Small intestine (tissue), 7 donors: ENCODE data around the gene FXYD2. TPM values are rescaled to one million over a fixed set of nuclear protein-coding genes. Genes with fewer than 3 reads are reported as not detected.
A peak's percentile ranks its signal among the peaks of the same experiment; 100 is the strongest.

Experiments used
- DNase-seq, 2 donors: peaks; one replicate each; pipeline versions ENCODE4 v3.0.0 to v3.0.0-alpha.2; 2013
- FAIRE-seq: peaks from 2 replicates; lab custom pipeline; 2012; peaks lifted over from hg19 to GRCh38; lab: Jason Lieb, UNC
- H3K27ac ChIP-seq, 3 donors: one replicate each; pipeline ENCODE4 v1.5.1; 2013; ENCODE audit warnings: low read length in 2 of 3, mild to moderate bottlenecking in 2 of 3, control low read depth in 1 of 3, inconsistent platforms in 1 of 3, low read depth in 1 of 3, moderate library complexity in 1 of 3
- H3K27me3 ChIP-seq, 3 donors: one replicate each; pipeline ENCODE4 v1.6.1; 2013; ENCODE audit warnings: low read length in 3 of 3, inconsistent platforms in 1 of 3; ENCODE audit not compliant: control insufficient read depth in 3 of 3, insufficient read depth in 3 of 3
- H3K36me3 ChIP-seq, 3 donors: one replicate each; pipeline ENCODE4 v1.6.1; 2013; ENCODE audit warnings: low read length in 3 of 3, inconsistent platforms in 1 of 3, low read depth in 1 of 3, mild to moderate bottlenecking in 1 of 3, moderate library complexity in 1 of 3; ENCODE audit not compliant: control insufficient read depth in 3 of 3, insufficient read depth in 2 of 3
- H3K4me1 ChIP-seq, 3 donors: one replicate each; pipeline ENCODE4 v1.6.1; 2013; ENCODE audit warnings: low read length in 2 of 3, inconsistent platforms in 1 of 3, low read depth in 1 of 3, mild to moderate bottlenecking in 1 of 3, moderate library complexity in 1 of 3; ENCODE audit not compliant: control insufficient read depth in 3 of 3, insufficient read depth in 2 of 3
- H3K4me3 ChIP-seq, 3 donors: one replicate each; pipeline ENCODE4 v1.5.1; 2013; ENCODE audit warnings: low read length in 3 of 3, control low read depth in 1 of 3, inconsistent platforms in 1 of 3, low read depth in 1 of 3, mild to moderate bottlenecking in 1 of 3, moderate library complexity in 1 of 3
- H3K9me3 ChIP-seq, 2 donors: one replicate each; pipeline ENCODE4 v1.6.1; 2013; ENCODE audit warnings: low read depth in 1 of 2, low read length in 1 of 2; ENCODE audit not compliant: control insufficient read depth in 2 of 2, insufficient read depth in 1 of 2
- WGBS, 3 donors: extraction: QIAGEN DNeasy Blood & Tissue Kit; methylation state at CpG; one replicate each; pipeline ENCODE4 v1.1.7; 2013; 5-methylcytosine and 5-hydroxymethylcytosine counted together
- polyA plus RNA-seq, 4 donors: library from polyadenylated mRNA; stranded (reverse) in 3 of 4; unstranded in 1 of 4; fragments of 200-250 nt in 3 of 4; fragments of 120-200 nt in 1 of 4; gene quantifications; one replicate each; pipeline versions ENCODE4 v1.2.1 to v1.2.3, GENCODE V29; 2013
- donor health status: healthy with polysubstance abuse.
- donor health status: control.
- donor health status: control.
- donor health status: Bipolar disorder and iron deficiency.
- donor health status: healthy.

FXYD2 gene
- polyA plus RNA-seq, 4 donors: 2.2 to 136 (median 3.2) TPM; not detected in 1

DNA sequence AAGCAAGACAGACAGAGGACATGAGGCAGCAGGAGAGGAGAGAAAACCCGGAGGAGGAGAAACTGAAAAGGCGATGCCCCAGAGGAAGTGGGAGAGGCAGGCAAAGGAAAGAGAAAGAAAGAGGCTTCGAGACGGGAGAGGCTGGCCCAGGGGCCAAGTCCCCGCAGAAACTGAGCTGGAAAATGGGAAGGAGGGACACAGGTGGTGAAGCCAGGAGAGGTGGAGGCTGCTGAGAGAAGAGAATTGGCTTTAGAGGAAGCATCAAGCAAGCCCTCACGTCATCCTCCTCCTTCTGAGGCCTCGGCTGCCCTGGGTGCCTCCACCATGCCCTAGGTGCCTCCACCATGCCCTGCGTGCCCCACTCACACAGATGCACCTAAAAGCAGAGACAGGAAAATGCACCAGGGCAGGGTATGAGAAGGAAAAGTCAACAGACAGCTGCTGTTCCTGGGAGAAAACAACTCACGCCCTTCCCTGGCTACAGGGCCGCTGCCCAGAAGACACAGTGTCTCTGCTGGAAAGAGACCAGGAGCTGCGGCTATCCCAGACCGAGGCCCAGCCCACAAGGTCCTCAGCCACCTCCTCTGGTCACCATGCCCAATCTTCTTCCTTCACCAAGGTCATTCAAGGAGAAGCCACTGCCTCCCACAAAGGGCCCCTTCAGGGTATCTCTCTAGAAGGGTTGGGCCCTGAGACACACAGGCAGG, 37.6 kb upstream of the FXYD2 start:
- H3K9me3 ChIP-seq: no peaks in the 10 kb centered on the region
- FAIRE-seq: no peak
- 60 to 85% (median 73%) methylated on average over 12 of the region's 12 CpGs for WGBS, 3 donors
- peak overlapping the region in 2 of 3 donors; percentile 70 to 74 for H3K27ac ChIP-seq
- DNase-seq: no peak
- peaks cover 0 to 6% (median 0%) of the 10 kb centered on the region in 3 donors for H3K36me3 ChIP-seq
- H3K4me3 ChIP-seq: no peak overlapping the region
- peaks cover 0 to 18% (median 0%) of the 10 kb centered on the region in 3 donors for H3K4me1 ChIP-seq
- H3K27me3 ChIP-seq: peaks cover 0 to 5% (median 0%) of the 10 kb centered on the region in 3 donors

DNA sequence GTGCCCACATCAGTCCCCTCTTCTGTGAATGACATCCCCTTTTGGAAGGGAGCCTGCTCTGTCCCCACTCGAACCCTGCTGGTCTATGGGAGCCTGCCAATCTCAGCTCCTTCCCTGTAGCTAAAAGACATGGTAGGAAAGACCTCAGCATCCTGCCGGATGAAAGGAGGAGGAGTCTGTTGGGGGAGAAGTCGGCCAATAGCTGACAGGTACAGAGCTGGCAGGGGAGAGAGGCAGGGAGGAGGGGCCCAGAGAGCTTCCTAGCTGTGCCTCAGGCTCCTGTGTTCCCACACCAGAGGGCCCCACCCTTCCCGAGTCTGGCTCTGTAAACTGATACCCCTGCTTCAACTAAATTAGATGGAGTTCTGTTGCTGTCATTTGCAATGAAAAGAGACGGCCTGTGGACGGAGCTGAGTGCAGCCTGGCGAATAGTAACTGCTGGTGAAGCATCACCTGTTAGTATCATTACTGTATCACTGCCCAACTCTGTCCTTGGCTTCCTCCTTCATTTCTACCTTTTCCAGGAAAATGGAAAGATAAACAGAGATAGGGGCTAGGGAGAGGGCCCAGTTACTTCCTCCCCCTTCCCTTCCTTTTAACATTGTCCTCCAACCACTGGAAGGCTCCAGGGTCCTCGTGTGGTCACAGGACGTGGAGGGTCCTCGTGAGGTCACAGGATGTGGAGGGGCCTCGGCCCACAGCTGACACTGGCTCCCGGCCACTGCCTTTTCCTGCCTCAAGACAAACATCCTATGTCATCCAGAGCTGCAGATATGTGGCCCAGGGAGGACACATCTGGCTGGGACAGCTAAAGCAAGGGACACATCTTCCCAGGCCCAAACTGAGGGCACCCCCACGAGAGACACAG, 36.8 kb upstream of the FXYD2 start:
- Histone ChIP-seq H3K27ac (peak overlapping the region in 2 of 3 donors; percentile 70 to 74), H3K9me3 (no peaks in the 10 kb centered on the region), H3K4me1 (peaks cover 0 to 18% (median 0%) of the 10 kb centered on the region in 3 donors), H3K4me3 (no peak overlapping the region), H3K36me3 (peaks cover 0 to 6% (median 0%) of the 10 kb centered on the region in 3 donors), H3K27me3 (peaks cover 0 to under 1% (median 0%) of the 10 kb centered on the region in 3 donors)
- no peak for DNase-seq
- no peak for FAIRE-seq
- WGBS, 3 donors: 49 to 66% (median 63%) methylated on average over 13 of the region's 13 CpGs

DNA sequence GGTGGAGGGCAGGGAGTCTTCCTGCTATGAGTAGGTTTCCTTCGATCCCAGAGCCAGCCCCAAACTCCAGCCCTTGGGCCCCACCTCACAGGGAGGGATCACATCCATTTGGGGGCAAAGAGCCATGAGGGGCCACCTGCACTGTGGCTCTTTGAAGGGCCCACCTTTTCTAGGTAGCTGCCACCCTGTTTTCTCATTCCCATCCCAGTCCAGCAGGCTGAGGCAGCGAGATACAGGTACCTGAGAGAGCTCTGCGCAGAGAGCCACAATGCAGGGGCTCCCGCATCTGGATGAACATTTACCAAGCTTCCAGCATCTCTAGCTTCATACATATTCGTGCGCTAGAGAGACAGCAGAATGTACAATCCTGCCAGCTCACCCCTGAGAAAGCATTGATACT, 35.6 kb upstream of the FXYD2 start:
- Histone ChIP-seq H3K4me3 (no peak overlapping the region), H3K9me3 (no peaks in the 10 kb centered on the region), H3K36me3 (peaks cover 0 to 6% (median 0%) of the 10 kb centered on the region in 3 donors), H3K4me1 (peaks cover 0 to 18% (median 0%) of the 10 kb centered on the region in 3 donors), H3K27me3 (no peaks in the 10 kb centered on the region), H3K27ac (no peak overlapping the region)
- DNase-seq (no peak), FAIRE-seq (no peak)
- 75 to 82% (median 79%) methylated on average over 6 of the region's 6 CpGs for WGBS, 3 donors

DNA sequence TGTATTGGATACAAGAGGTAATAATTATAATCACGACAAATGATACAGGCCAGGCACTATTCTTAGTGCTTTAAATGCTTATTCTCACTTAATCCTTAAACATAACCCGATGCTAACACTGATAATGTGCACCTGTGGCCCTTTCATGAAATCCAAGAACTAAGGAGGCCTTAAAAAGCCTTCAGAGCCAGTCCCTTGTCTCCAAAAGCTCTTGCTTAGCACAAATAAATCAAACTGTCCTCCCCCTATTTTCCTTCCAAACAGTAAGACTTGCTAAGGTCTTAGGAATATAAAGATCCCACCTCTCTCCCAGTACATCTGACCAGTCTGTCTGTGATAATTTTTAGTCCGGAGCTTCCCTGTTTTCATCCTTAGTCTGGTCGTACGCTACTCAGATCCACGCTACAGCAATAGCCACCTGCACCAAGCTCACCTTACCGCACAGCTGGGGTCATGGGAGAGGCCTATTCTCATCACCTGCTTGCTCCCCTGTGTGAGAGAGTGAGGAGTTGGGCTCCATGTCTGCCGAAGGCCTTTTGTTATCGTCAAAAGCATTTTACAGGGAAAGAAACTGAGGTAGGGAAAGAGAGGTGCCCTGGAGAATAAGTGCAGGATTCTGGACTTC, 35.1 kb upstream of the FXYD2 start:
- Histone ChIP-seq H3K4me3 (no peak overlapping the region), H3K27ac (no peak overlapping the region), H3K9me3 (no peaks in the 10 kb centered on the region), H3K27me3 (no peaks in the 10 kb centered on the region), H3K4me1 (peaks cover 0 to 18% (median 0%) of the 10 kb centered on the region in 3 donors), H3K36me3 (peaks cover 0 to 6% (median 0%) of the 10 kb centered on the region in 3 donors)
- 79 to 85% (median 79%) methylated on average over 9 of the region's 9 CpGs for WGBS, 3 donors
- DNase-seq (no peak), FAIRE-seq (no peak)

DNA sequence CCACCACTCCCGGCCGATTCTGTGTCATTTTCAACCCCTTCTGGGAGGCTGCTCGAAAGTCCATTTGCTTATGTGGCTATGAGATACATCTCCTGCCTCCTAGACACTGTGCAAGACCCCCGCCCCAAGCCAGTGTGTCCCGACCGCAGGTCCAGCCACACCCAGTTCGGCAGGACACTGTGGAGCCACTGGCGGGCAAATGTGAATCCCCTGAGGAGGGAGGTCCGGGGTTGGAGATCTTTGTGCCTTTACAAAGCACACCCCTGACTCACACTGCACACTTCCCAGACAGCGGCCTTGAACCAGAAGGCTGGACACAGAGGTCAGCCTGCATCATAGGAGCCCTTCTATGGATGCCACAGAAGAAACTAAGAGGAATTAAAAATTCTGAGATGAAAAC, 34.5 kb upstream of the FXYD2 start:
- no peak overlapping the region for H3K27ac ChIP-seq
- peaks cover 0 to 18% (median 0%) of the 10 kb centered on the region in 3 donors for H3K4me1 ChIP-seq
- FAIRE-seq (no peak), DNase-seq (no peak)
- 75 to 86% (median 76%) methylated on average over 10 of the region's 10 CpGs for WGBS, 3 donors
- peaks cover 0 to 6% (median 0%) of the 10 kb centered on the region in 3 donors for H3K36me3 ChIP-seq
- no peaks in the 10 kb centered on the region for H3K27me3 ChIP-seq
- H3K9me3 ChIP-seq: no peaks in the 10 kb centered on the region
- no peak overlapping the region for H3K4me3 ChIP-seq

GRCh38 chr11:117857734-117858414, 33.3 kb upstream of the FXYD2 start:
- Histone ChIP-seq H3K4me3 (no peak overlapping the region), H3K27ac (no peak overlapping the region), H3K27me3 (peaks cover 0 to 1% (median 0%) of the 10 kb centered on the region in 3 donors), H3K4me1 (peaks cover 0 to 18% (median 0%) of the 10 kb centered on the region in 3 donors), H3K36me3 (peaks cover 0 to 6% (median 0%) of the 10 kb centered on the region in 3 donors), H3K9me3 (peaks cover 0 to 6% of the 10 kb centered on the region in 2 donors)
- DNase-seq: no peak
- FAIRE-seq: no peak
- 66 to 75% (median 67%) methylated on average over 11 of the region's 11 CpGs for WGBS, 3 donors

DNA sequence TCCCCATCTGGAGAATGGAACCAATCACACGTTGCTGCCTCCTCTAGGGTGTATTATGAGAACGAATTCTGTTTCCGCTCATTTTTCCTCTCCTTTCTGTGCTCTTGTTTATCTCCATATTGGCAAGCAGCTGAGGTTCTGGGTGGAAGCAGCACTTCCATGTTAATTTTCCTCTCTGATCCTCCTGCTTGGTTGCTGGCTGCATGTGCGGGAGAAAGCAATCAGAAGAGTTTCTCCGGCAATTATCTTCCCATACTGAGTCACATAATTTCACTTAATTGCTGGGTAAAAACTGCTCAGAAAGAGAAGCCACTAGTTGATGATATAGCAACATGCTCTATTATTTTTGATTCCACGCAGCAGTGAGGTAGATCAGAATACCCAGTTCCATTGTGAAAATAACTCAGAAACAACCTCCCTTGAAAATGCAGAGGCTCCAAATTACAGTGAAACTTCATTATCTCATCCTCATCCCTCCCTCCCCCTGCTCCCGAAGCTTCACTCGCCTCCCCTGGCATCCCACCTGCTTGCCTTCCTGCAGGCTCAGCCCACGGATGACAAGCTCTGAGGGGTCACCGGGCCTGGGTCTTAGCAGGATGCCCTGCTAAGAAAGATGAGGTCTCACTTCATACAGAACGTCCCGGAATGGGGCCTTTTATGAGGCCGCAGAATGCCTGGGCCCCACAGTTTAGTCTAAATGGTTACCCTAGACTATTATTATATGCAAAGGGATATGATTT, 31.5 kb upstream of the FXYD2 start:
- H3K27ac ChIP-seq: no peak overlapping the region
- H3K36me3 ChIP-seq: peaks cover 0 to 4% (median 0%) of the 10 kb centered on the region in 3 donors
- 85 to 91% (median 88%) methylated on average over 13 of the region's 13 CpGs for WGBS, 3 donors
- H3K4me1 ChIP-seq: peaks cover 0 to 5% (median 0%) of the 10 kb centered on the region in 3 donors
- FAIRE-seq (no peak), DNase-seq (no peak)
- H3K4me3 ChIP-seq: no peak overlapping the region
- peaks cover 0 to 3% (median 1%) of the 10 kb centered on the region in 3 donors for H3K27me3 ChIP-seq
- H3K9me3 ChIP-seq: peaks cover 0 to 6% of the 10 kb centered on the region in 2 donors
